Brain microvascular endothelial cell (primary cell): Measurements from ENCODE around the gene MAD1L1.
"Not testable (repeated sequence)": the region's sequence is repeated elsewhere in the genome, so short reads cannot be mapped to it uniquely, and the experiment has no call there.

Experiments used
- DNase-seq: peaks from one replicate; pipeline ENCODE4 v3.0.0-alpha.2; 2020
- H3K27ac ChIP-seq: fragments of 250-450 bp; sonication (Bioruptor Pico); 2 replicates; pipeline ENCODE4 v1.5.1; 2020; ENCODE audit warnings: mild to moderate bottlenecking, moderate library complexity
- H3K27me3 ChIP-seq: fragments of 250-450 bp; sonication (Bioruptor Pico); replicated peaks from 2 replicates; pipeline ENCODE4 v1.5.1; 2020; ENCODE audit warnings: mild to moderate bottlenecking
- H3K36me3 ChIP-seq: fragments of 250-450 bp; sonication (Bioruptor Pico); replicated peaks from 2 replicates; pipeline ENCODE4 v1.5.1; 2020; ENCODE audit warnings: mild to moderate bottlenecking
- H3K4me3 ChIP-seq: 2 replicates; pipeline ENCODE4 v1.5.1; 2011; ENCODE audit warnings: low read depth, mild to moderate bottlenecking, control low read depth, low read length, moderate library complexity
- in situ Hi-C: cut with HindIII; loops from 2 replicates; pipeline ENCODE4 v1.10.0; 2017; ENCODE audit warnings: low sequenced_read_pairs, low pct_ligation_motif_present
- TF ChIP-seq, protein P1 (sequence below): IDR thresholded peaks from 2 replicates; pipeline ENCODE4 v1.5.1; 2011; ENCODE audit warnings: low read depth, mild to moderate bottlenecking, moderate library complexity, low read length, control low read depth, inconsistent platforms; ENCODE audit errors: missing control alignments

Gene MAD1L1

DNA sequence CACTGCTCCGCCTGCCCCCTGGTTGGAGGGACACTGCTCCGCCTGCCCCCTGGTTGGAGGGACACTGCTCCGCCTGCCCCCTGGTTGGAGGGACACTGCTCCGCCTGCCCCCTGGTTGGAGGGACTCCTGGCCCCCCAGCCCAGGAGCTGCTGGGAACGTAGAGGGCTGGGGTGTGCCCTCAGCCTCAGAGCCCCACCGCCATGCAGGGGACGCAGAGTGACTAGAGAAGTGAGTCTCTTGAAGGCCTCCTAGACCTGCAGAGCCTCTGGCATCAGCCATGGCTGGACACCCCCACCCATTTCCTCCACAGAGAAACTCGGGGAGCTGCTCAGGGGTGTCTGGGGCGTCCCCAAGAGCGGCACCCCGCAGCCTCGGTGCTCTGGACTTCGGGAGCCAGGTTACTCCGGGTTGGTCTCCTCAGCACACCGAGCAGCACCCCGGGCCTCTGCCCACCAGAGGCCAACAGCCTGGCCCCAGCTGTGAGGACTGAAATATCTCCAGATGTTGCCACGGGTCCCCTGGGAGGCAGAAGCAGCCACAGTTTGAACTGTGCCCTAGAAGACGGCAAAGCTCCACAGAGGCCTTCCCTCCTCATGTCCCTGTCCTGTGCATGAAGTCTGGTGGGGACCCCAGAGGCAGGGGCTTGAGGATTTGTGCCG, 370.8 kb downstream of the MAD1L1 start:
- H3K27ac ChIP-seq, result no peak overlapping the region
- no peaks in the 10 kb centered on the region for H3K36me3 ChIP-seq
- H3K4me3 ChIP-seq, result no peak overlapping the region
- TF ChIP-seq, protein P1, sequence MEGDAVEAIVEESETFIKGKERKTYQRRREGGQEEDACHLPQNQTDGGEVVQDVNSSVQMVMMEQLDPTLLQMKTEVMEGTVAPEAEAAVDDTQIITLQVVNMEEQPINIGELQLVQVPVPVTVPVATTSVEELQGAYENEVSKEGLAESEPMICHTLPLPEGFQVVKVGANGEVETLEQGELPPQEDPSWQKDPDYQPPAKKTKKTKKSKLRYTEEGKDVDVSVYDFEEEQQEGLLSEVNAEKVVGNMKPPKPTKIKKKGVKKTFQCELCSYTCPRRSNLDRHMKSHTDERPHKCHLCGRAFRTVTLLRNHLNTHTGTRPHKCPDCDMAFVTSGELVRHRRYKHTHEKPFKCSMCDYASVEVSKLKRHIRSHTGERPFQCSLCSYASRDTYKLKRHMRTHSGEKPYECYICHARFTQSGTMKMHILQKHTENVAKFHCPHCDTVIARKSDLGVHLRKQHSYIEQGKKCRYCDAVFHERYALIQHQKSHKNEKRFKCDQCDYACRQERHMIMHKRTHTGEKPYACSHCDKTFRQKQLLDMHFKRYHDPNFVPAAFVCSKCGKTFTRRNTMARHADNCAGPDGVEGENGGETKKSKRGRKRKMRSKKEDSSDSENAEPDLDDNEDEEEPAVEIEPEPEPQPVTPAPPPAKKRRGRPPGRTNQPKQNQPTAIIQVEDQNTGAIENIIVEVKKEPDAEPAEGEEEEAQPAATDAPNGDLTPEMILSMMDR, result no peak
- in situ Hi-C loops, result no loop called here
- H3K27me3 ChIP-seq, result no peaks in the 10 kb centered on the region
- no peak for DNase-seq

DNA sequence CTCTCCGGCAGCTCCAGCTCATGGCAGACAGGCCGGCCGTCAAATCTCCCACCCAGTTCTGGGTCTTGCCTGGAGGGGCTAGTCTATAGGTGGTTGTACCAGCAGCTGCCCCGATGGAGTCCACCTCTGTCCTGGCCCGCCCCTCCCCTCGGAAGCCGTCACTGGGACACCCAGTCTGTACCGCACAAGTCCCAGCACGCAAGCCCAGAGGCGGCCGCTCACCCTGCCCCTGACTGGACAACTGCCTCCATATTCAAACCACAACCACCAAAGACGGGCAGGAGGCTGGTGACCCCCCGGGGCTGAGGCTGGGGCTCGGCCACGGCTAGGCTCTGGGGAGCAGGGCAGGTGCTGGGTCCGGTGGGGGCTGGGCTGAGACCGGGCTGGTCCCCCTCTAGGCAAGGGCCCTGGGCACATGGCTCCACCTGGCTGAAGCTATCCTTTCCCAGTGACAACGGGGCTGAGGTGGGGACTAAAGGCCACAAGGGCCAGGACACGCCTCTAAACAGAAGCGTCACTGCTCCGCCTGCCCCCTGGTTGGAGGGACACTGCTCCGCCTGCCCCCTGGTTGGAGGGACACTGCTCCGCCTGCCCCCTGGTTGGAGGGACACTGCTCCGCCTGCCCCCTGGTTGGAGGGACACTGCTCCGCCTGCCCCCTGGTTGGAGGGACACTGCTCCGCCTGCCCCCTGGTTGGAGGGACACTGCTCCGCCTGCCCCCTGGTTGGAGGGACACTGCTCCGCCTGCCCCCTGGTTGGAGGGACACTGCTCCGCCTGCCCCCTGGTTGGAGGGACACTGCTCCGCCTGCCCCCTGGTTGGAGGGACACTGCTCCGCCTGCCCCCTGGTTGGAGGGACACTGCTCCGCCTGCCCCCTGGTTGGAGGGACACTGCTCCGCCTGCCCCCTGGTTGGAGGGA, 371.6 kb downstream of the MAD1L1 start:
- H3K4me3 ChIP-seq, H3K27me3 ChIP-seq, H3K36me3 ChIP-seq, DNase-seq, in situ Hi-C loops, H3K27ac ChIP-seq: not testable (repeated sequence)

DNA sequence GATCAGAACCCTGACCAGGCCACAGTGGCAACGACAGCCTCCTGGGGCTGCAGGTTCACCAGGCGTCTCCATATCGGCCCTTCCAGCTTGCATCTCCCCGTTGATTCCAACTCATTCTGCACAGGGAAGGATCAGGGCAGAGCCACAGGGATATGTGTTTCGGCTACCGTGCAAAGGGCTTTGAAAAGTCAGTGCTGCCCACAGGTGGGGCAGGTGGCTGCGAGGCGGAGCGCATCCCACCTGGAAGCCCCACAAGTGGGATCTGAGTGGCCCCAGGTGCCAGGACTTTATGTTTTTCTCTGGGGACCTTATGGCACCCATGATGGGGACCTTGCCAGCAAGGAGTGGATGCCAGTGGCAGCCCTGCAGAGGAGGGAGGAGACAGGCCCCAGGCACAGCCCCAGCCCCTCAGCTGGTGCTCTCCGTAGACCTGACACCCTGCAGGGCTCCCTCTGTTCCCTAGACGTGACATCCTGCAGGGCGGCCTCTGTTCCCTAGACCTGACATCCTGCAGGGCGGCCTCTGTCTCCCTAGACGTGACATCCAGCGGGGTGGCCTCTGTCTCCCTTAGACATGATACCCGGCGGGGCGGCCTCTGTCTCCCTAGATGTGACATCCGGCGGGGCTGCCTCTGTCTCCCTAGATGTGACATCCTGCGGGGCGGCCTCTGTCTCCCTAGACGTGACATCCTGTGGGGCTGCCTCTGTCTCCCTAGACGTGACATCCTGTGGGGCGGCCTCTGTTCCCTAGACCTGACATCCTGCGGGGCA, 373.3 kb downstream of the MAD1L1 start:
- no peak for DNase-seq

DNA sequence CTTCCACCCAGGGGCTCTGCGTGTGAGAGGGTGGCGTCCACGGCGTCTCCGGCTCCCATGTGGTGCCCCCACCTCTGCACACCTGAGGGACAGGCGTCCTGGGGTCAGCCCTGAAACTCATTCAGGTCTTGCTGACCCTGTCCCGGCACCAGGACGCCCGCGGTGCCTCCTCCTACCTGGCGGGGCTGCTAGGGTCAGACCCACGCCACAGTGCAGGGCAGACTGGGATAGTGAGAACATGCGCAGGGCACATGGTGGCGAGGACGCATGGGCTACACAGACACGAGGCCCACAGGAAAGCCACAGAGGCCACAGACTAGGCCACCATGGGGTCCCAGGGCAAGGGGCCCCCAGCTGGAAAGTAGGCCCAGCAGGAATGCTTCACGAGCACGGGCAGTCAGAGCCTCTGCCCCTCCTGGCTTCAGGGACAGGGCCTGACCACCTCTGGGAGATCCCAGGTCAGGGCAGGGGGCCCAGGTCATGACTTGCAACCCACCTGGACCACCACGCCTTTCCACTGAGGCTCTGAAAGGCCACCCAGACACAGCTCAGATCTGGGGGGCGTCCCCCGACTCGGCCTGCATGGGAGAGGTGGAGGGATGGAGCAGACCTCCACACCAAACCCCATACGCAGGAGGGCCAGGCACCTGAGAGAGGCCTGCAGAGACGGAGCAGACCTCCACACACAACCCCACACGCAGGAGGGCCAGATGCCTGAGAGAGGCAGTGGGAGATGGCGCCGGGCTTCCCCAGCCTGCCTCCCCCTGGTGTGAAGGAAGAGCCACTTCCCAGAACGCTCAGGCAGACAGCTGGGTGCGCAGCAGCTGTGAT, 374.1 kb downstream of the MAD1L1 start:
- H3K36me3 ChIP-seq, result no peaks in the 10 kb centered on the region
- no peak overlapping the region for H3K4me3 ChIP-seq
- in situ Hi-C loops, result no loop called here
- TF ChIP-seq, protein P1, result no peak
- no peak for DNase-seq
- H3K27ac ChIP-seq, result no peak overlapping the region
- no peaks in the 10 kb centered on the region for H3K27me3 ChIP-seq

More for the DNA sequence above, 373.3 kb downstream of the MAD1L1 start:
- TF ChIP-seq, protein P1, result no peak
- in situ Hi-C loops, result no loop called here
- Histone ChIP-seq H3K27me3 (no peaks in the 10 kb centered on the region), H3K27ac (no peak overlapping the region), H3K36me3 (no peaks in the 10 kb centered on the region), H3K4me3 (no peak overlapping the region)

DNA sequence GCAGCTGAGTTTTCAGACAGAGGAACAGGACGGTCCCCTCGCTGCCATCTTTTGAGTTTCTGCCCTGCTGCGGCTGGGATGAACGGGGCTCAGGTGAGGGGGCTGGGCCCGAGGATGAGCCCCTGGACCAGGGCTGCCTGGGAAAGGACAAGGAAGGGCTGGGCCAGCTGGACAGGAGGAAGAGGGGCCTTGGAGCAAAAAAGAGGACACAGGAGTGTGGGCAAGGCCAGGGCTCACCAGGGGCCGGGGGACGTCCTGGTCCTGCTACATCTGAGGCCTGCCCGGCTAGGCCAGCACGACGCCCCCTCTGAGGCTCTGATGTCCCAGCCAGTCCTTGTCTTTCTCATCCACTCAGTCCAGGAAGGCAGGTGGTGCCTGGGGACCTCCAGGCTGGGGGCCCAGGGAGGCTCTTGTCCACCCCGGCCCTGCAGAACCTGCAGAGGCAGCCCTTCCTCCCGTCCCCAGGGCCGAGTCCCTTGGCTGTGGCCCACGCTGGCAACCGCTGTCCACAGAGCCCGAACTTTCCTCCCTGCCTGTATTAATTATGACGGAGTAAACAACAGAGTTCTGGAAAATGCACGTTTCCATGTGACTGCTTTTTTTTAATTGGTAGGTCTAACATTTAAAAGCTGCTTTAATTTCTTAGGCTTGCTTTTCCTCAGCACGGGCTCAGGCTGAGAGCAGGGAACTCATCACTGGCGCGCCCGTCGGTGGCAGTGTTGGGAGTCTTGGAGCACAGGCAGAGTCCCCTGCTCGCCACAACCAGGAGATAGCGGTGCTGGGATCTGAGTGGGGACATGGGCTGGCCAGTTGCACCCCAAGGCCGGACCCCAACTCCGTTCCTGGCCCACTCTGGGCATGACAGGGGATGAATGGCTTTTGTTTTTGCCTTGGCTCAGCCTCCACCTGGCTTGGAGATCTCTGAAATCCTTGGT, 375.0 kb downstream of the MAD1L1 start:
- DNase-seq, result no peak

More for the DNA sequence above, 375.0 kb downstream of the MAD1L1 start:
- no peaks in the 10 kb centered on the region for H3K36me3 ChIP-seq
- no peak overlapping the region for H3K27ac ChIP-seq
- TF ChIP-seq, protein P1, result no peak
- no peak overlapping the region for H3K4me3 ChIP-seq
- no peaks in the 10 kb centered on the region for H3K27me3 ChIP-seq
- in situ Hi-C loops, result no loop called here
